PFSK-1 (cell line): Measurements from ENCODE around the gene SLMAP.

Experiments
- POLR2AphosphoS5 ChIP-seq: IDR thresholded peaks from 2 replicates; pipeline ENCODE4 v1.6.1; 2012; ENCODE audit warnings: low read depth, mild to moderate bottlenecking, control low read depth, low read length, moderate library complexity
- SIN3A ChIP-seq: IDR thresholded peaks from 2 replicates; pipeline ENCODE4 v1.6.1; 2012; ENCODE audit warnings: mild to moderate bottlenecking, low read length, moderate library complexity, borderline replicate concordance; ENCODE audit not compliant: insufficient read depth
- TF ChIP-seq, protein P1 (sequence below), 2 experiments: IDR thresholded peaks; 2 replicates each; pipeline versions ENCODE4 v1.6.1 to v1.8.0; 2011 to 2012; ENCODE audit warnings: low read depth in 2 of 2, low read length in 2 of 2, control low read depth in 1 of 2, inconsistent platforms in 1 of 2, mild to moderate bottlenecking in 1 of 2, moderate library complexity in 1 of 2; ENCODE audit not compliant: insufficient read depth in 1 of 2

DNA sequence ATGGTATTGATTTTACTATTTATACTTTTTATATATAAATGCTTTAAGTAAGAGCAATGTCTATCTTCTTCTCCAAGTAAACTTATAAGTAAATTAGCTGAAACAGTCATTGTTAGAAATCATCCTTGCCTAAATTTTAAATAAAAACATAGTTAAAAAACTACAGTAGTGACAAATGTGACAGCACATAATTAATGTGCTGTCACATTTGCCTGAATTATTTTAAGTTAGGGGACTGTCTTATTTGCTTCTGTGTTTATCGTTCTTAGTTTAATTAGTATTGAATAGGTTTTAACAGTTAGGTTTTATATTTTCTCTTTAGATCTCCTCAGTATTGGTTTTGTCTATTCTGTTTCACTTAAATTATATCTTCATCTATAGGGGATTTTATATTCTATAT lies 36.1 kb downstream of the SLMAP start:
- TF ChIP-seq, protein P1, sequence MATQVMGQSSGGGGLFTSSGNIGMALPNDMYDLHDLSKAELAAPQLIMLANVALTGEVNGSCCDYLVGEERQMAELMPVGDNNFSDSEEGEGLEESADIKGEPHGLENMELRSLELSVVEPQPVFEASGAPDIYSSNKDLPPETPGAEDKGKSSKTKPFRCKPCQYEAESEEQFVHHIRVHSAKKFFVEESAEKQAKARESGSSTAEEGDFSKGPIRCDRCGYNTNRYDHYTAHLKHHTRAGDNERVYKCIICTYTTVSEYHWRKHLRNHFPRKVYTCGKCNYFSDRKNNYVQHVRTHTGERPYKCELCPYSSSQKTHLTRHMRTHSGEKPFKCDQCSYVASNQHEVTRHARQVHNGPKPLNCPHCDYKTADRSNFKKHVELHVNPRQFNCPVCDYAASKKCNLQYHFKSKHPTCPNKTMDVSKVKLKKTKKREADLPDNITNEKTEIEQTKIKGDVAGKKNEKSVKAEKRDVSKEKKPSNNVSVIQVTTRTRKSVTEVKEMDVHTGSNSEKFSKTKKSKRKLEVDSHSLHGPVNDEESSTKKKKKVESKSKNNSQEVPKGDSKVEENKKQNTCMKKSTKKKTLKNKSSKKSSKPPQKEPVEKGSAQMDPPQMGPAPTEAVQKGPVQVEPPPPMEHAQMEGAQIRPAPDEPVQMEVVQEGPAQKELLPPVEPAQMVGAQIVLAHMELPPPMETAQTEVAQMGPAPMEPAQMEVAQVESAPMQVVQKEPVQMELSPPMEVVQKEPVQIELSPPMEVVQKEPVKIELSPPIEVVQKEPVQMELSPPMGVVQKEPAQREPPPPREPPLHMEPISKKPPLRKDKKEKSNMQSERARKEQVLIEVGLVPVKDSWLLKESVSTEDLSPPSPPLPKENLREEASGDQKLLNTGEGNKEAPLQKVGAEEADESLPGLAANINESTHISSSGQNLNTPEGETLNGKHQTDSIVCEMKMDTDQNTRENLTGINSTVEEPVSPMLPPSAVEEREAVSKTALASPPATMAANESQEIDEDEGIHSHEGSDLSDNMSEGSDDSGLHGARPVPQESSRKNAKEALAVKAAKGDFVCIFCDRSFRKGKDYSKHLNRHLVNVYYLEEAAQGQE (IDR thresholded peaks at IDR 0.05; ENCODE audit: insufficient read depth in 1 of 2, low read depth in 2 of 2, low read length in 2 of 2), result no peak
- TF ChIP-seq POLR2AphosphoS5, result no peak
- no peak for TF ChIP-seq SIN3A
